Spleen (tissue), 7 donors: ENCODE measurements around the gene MAPT.

Experiments used
- POLR2A ChIP-seq, 3 donors: fragments of 450-650 bp; IDR thresholded peaks; one replicate each; pipeline ENCODE4 v1.5.1; 2017; ENCODE audit warnings: antibody characterized with exemption in 3 of 3, mild to moderate bottlenecking in 1 of 3
- TF ChIP-seq, protein P1 (sequence below), 11 experiments: fragments of 200-600 bp in 7 of 11; fragments of 450-650 bp in 4 of 11; sonication (generic) in 4 of 11; IDR thresholded peaks in 8 of 11; conservative IDR thresholded peaks in 3 of 11; 1 replicate in 7 of 11; 2 replicates in 4 of 11; pipeline versions ENCODE4 v1.4.0 to v1.8.0; 2016 to 2021; ENCODE audit warnings: antibody characterized with exemption in 11 of 11, inconsistent platforms in 4 of 11, mild to moderate bottlenecking in 1 of 11
- donor health status: DM: no; HTN: no; CAD: no; lungs with moderate emphysema.
- donor health status: DM: no; HTN: no; CAD: no.
- donor health status: DM: no; HTN: no; CAD: no.

DNA sequence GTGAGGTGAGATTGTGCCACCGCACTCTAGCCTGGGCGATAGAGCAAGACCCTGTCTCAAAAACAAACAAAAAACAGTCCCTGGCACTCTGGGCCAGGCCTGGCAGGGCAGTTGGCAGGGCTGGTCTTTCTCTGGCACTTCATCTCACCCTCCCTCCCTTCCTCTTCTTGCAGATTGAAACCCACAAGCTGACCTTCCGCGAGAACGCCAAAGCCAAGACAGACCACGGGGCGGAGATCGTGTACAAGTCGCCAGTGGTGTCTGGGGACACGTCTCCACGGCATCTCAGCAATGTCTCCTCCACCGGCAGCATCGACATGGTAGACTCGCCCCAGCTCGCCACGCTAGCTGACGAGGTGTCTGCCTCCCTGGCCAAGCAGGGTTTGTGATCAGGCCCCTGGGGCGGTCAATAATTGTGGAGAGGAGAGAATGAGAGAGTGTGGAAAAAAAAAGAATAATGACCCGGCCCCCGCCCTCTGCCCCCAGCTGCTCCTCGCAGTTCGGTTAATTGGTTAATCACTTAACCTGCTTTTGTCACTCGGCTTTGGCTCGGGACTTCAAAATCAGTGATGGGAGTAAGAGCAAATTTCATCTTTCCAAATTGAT, 129.5 kb downstream of the MAPT start:
- TF ChIP-seq, protein P1, sequence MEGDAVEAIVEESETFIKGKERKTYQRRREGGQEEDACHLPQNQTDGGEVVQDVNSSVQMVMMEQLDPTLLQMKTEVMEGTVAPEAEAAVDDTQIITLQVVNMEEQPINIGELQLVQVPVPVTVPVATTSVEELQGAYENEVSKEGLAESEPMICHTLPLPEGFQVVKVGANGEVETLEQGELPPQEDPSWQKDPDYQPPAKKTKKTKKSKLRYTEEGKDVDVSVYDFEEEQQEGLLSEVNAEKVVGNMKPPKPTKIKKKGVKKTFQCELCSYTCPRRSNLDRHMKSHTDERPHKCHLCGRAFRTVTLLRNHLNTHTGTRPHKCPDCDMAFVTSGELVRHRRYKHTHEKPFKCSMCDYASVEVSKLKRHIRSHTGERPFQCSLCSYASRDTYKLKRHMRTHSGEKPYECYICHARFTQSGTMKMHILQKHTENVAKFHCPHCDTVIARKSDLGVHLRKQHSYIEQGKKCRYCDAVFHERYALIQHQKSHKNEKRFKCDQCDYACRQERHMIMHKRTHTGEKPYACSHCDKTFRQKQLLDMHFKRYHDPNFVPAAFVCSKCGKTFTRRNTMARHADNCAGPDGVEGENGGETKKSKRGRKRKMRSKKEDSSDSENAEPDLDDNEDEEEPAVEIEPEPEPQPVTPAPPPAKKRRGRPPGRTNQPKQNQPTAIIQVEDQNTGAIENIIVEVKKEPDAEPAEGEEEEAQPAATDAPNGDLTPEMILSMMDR (IDR thresholded peaks at IDR 0.05 in 8 of 11, conservative IDR thresholded peaks at IDR 0.05 in 3 of 11), result no peak
- no peak for TF ChIP-seq POLR2A (IDR thresholded peaks at IDR 0.05)
